Hematopoietic multipotent progenitor cell treated with erythropoietin and hydrocortisone succinate and interleukin-3 and kit ligand, for 17 days (in vitro differentiated cells): Measurements from ENCODE around the gene LITAFD.

Experiments used
- DNase-seq: peaks from one replicate; pipeline ENCODE4 v3.0.0-alpha.2; 2015; ENCODE audit warnings: low spot score

The LITAFD gene

DNA sequence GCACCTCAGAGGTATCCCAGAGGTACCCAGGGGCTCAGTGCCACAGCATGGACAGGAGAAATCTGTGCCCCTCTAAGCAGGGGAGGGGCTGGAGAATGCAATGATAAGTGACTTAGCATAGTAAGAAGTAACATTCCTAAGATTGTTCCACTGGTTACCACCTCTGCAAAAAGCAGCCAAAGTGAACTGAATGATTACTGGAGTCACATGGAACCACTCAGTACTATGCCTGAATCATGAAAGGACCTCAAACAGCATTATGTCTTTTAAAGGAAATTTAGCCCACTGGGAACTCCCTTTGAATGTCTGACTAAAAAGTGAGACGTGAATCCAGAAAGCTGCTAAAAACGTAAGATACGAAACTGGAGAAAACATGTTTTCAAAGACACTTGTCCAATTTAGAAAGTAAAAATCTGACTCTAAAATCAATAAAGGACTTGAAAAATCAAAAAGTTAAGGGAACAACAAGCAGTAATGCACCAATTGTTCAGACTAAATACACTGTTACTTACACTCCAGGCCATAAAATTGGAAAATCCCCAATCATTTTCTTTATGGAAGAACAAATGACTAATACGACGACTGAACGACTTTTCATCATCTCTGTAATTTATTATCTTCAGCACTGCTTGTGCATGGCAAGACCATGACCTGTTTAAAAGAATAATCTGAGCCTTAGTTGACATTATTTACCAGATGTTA lies 38.6 kb downstream of the LITAFD start:
- no peak for DNase-seq

DNA sequence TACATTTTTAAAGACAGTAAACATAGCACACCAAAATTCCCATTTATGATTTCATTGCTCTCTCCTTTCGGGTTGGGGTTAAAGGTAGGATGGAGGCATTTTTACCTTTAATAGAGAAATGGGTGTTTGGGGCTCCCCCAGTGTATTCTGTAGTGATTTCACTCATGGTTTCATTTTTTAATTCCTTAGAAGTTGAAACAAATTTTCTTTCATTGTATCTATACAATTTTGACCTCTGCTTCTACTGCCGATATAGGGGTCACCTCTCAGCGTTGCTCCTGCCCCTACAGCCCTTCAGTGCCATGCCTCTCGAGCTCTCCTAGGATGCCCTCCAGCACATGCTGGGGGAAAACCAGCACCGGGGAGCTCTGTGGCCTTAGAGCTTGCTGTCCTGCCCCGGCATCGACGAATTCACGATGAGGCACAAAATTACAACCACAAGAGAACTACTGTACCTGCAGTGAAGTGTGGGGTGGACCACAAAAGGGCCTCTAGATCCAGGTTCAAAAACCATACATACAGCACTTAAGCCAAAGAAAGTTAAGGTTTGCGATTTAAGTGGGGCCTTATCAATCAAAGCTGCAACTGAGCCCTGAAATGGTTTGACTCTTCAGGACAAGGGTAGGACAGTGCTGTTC lies 39.3 kb downstream of the LITAFD start:
- DNase-seq, result no peak

DNA sequence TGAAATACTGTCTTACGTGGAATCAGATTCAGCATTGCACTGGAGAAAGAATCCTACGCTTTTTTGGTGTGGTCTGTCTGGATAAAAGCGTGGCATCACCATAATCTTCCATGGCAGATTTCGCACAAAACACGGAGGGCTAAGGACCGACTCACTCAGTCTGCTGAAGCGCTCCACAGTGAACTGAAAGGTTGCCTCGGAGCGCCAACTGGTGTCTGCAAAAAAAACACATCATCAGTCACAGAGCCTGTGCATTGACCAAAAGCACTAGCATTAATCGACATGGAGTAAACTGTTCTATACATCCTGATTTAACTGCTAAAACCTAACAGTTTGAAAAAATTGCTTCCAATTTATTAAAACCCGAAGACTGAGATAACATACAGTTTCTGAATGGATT lies 41.0 kb downstream of the LITAFD start:
- DNase-seq, result no peak

DNA sequence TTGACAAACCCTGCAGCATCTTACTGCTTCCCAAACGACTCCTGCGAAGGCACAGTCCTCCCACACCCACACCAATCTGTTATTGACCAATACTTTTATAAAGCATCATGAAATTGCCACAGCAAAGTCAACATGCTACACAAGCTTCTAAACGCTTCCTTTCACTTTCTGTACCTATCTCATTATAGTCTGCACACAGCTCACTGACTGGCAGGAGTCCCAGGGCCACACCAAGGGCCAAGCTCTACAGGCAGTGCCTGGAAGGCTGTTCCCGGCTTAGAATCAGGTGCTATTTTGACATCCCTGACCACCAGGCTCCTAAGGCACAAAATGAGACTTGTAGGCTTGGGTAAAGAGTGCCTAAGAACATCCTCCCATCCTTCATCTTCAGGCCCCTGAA lies 42.1 kb downstream of the LITAFD start:
- DNase-seq, result no peak

DNA sequence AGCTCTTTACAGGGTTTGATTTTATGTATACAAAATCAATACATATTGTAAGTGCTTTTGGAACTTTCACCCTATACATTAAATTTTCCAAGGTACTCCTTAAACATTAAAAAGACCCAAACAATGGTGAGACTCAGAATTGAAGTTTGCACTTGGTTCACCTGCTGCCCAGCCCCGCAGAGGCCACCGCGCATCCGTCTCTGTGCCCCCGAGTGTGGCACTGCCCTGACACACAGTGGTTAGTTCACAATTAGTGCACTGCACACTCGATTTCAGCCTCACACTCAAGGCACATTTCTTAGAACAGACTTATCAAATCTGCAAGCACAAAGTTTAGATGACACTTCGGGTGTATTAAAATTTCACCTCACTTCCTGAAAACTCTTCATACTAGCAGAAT lies 43.3 kb downstream of the LITAFD start:
- no peak for DNase-seq

DNA sequence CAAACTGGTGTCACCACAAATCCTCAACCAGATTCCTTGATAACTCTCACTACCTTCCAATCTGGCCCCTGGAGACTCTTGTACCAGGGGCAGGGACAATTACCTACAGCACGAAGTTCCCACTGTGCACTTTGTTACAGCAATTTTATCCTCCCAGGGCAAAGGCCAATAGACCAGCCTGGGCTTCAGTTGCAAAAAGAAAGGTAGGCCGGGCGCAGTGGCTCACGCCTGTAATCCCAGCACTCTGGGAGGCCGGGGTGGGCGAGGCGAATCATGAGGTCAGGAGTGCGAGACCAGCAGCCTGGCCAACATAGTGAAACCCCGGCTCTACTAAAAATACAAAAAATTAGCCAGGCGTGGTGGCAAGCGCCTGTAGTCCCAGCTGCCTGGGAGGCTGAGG lies 44.7 kb downstream of the LITAFD start:
- no peak for DNase-seq

DNA sequence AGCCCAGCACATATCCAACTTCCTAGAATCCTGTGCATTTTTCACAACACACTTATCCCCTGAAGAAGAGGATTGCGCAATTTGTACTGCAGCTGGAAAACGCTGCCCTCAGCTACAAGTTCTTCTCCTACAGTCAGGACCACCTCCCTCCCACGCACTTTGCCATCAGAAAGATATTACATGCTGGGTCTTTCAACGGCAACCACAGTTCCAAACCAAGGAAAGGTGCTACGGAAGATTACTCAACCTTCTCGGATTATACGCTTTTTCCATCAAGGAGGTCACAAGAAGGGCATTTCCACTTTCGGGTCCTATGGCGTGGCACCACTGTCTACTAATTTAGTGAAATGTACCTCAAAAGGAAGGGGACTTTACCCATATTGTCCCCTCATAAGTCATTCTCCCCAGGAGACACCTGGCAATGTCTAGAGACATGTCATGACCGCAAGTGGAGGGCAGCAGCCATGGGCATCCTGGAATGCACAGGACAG lies 46.4 kb downstream of the LITAFD start:
- DNase-seq, result no peak

DNA sequence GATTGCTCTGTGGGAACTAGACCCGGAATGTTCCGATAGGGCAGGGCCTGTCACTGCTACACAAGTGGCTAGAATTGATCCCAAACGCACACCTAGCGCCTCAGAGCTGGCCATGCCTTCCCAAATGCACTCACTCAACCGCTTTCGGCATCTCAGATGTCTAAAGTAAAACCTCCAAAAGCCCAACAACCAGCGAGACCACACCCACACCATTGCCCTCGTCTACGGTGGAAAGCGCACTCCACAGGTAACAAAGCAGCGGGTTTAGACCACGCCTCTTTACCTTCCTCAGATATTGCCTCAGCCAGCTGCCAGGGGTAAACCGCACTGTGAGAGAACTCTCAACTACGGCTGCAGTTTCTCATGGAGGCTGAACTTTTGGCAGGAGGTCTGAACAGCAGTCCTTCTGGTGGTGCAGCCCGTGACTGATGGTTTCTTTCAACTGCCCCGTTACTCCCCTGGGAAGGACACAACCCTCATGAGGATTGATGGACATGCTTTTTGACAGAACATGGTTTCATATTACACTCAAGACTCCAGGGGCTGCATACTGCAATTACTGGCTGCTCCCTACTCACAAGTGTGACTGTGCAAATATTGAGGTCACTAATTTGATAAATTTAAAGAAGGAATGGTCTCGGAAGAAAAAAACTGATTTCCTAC lies 47.1 kb downstream of the LITAFD start:
- DNase-seq, result no peak

DNA sequence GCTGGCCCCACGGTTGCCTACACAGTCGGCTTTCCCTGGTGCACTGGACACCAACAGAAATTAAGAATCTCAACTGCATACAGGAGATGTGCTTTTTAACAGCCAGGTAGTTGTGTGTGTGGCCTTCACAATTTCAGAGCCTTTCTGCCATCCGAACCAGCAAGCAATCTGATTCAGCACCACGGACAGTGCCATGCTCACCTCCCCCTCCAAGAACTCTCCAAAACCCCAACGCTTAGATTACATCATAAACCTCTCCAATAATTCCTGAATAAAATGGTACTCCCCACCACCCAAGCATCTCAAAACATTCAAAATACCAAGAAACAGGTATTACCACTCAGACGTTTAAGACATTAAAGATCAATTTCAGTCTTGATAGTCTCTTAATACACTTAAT lies 49.7 kb downstream of the LITAFD start:
- no peak for DNase-seq

DNA sequence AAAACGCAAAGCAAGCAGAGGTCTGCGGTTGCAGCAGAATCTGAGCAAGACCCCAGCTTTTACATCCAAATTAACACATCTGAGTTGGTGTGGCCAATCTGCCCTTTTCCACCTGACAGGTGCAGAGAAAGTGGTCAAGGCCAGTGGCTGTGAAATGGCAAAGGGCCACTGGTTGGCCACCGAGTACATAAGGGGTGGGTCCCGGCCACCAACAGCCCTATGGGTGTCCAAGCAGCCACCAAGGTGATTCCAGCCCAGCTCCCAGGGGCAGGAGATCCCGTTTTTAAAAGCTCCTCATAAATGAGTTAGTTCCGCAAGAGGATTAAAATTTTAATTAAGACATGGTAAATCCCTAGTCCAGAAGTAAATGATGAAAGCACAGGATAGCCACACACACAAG lies 52.5 kb downstream of the LITAFD start:
- DNase-seq, result no peak
